WTC11 (cell line): ENCODE data around the gene MAP1LC3C. TPM values are rescaled to one million over a fixed set of nuclear protein-coding genes. Genes with fewer than 3 reads are reported as not detected.
A peak's percentile ranks its signal among the peaks of the same experiment; 100 is the strongest.
"Not testable (repeated sequence)": the region's sequence is repeated elsewhere in the genome, so short reads cannot be mapped to it uniquely, and the experiment has no call there.

Source experiments
- ATAC-seq: fragments of 200-7000 bp; cut with Tn5 transposase; 2 replicates; pipeline ENCODE4 v1.10.0; 2021; ENCODE audit warnings: mild to moderate bottlenecking, moderate library complexity
- CTCF ChIA-PET: fragments of 300-600 bp; sonication (Branson Sonifier 250); formaldehyde crosslinking; loops from one replicate; lab custom pipeline; 2021; ENCODE audit warnings: antibody characterized with exemption; lab: Charles Lee
- POLR2A ChIA-PET: fragments of 350-600 bp; sonication (Branson Sonifier 250); formaldehyde crosslinking; loops from one replicate; lab custom pipeline; 2021; ENCODE audit warnings: antibody characterized with exemption; lab: Charles Lee
- DNase-seq: peaks from one replicate; pipeline ENCODE4 v3.0.0; 2021; ENCODE audit warnings: low spot score
- H3K27ac Mint-ChIP-seq: 2 replicates; pipeline ENCODE4 v1.8.0; 2021; ENCODE audit warnings: mixed read lengths
- H3K27me3 Mint-ChIP-seq: 2 replicates; pipeline ENCODE4 v1.8.0; 2021; ENCODE audit warnings: low read depth, mild to moderate bottlenecking, moderate library complexity, mixed read lengths
- H3K36me3 Mint-ChIP-seq: 2 replicates; pipeline ENCODE4 v1.8.0; 2021; ENCODE audit warnings: mixed read lengths
- H3K4me1 Mint-ChIP-seq: 2 replicates; pipeline ENCODE4 v1.8.0; 2022; ENCODE audit warnings: mixed read lengths
- H3K4me3 Mint-ChIP-seq: 2 replicates; pipeline ENCODE4 v1.8.0; 2021; ENCODE audit warnings: mild to moderate bottlenecking, moderate library complexity, mixed read lengths
- H3K9me3 Mint-ChIP-seq: 2 replicates; pipeline ENCODE4 v1.8.0; 2021; ENCODE audit warnings: mixed read lengths
- ARID4B ChIP-seq: sonication (generic); formaldehyde crosslinking; IDR thresholded peaks from 2 replicates; pipeline ENCODE4 v1.8.0; 2023; ENCODE audit warnings: missing genetic modification reagents, mild to moderate bottlenecking, borderline replicate concordance
- CDX4 ChIP-seq: fragments of 250-450 bp; sonication (Bioruptor Pico); IDR thresholded peaks from 2 replicates; pipeline ENCODE4 v1.9.0; 2021; ENCODE audit warnings: moderate library complexity, mild to moderate bottlenecking, inconsistent platforms, borderline replicate concordance
- CREB1 ChIP-seq: sonication (generic); formaldehyde crosslinking; IDR thresholded peaks from 2 replicates; pipeline ENCODE4 v1.8.0; 2023; ENCODE audit warnings: mild to moderate bottlenecking, missing genetic modification reagents
- ETV6 ChIP-seq: sonication (generic); formaldehyde crosslinking; IDR thresholded peaks from 2 replicates; pipeline ENCODE4 v1.8.1; 2022; ENCODE audit warnings: mild to moderate bottlenecking, missing genetic modification reagents
- MLX ChIP-seq: sonication (generic); formaldehyde crosslinking; IDR thresholded peaks from 2 replicates; pipeline ENCODE4 v1.8.1; 2023; ENCODE audit warnings: mild to moderate bottlenecking, missing genetic modification reagents, moderate library complexity
- NR2C2 ChIP-seq: sonication (generic); formaldehyde crosslinking; IDR thresholded peaks from 2 replicates; pipeline ENCODE4 v1.8.0; 2022; ENCODE audit warnings: mild to moderate bottlenecking, missing genetic modification reagents
- NR3C1 ChIP-seq: sonication (generic); formaldehyde crosslinking; conservative IDR thresholded peaks from 2 replicates; pipeline ENCODE4 v1.8.1; 2023; ENCODE audit warnings: low read depth, mild to moderate bottlenecking, missing genetic modification reagents
- PRDM15 ChIP-seq: sonication (generic); formaldehyde crosslinking; IDR thresholded peaks from 2 replicates; pipeline ENCODE4 v1.8.0; 2022; ENCODE audit warnings: missing genetic modification reagents
- SMAD4 ChIP-seq: sonication (generic); formaldehyde crosslinking; IDR thresholded peaks from 2 replicates; pipeline ENCODE4 v1.8.0; 2022; ENCODE audit warnings: mild to moderate bottlenecking, missing genetic modification reagents
- TEAD1 ChIP-seq: sonication (generic); formaldehyde crosslinking; IDR thresholded peaks from 2 replicates; pipeline ENCODE4 v1.8.0; 2022; ENCODE audit warnings: mild to moderate bottlenecking, missing genetic modification reagents
- USF2 ChIP-seq: sonication (generic); formaldehyde crosslinking; IDR thresholded peaks from 2 replicates; pipeline ENCODE4 v1.8.1; 2023; ENCODE audit warnings: mild to moderate bottlenecking, missing genetic modification reagents, moderate library complexity
- ZBTB21 ChIP-seq: sonication (generic); formaldehyde crosslinking; IDR thresholded peaks from 2 replicates; pipeline ENCODE4 v1.8.1; 2023; ENCODE audit warnings: mild to moderate bottlenecking, missing genetic modification reagents, borderline replicate concordance
- ZNF423 ChIP-seq: fragments of 250-450 bp; sonication (Bioruptor Pico); IDR thresholded peaks from 2 replicates; pipeline ENCODE4 v2.1.2; 2022; ENCODE audit warnings: mild to moderate bottlenecking, moderate library complexity
- total RNA-seq: library from RNA; stranded (reverse); gene quantifications from 3 replicates; pipeline ENCODE4 v1.2.3, GENCODE V29; 2021

Gene MAP1LC3C
- total RNA-seq, 1 experiment from 2014 or later: 1.5 TPM

- TF ChIP-seq ARID4B (CRISPR knock-in tag) (no peak), NR3C1 (no peak), TEAD1 (CRISPR knock-in tag) (no peak), ZBTB21 (CRISPR knock-in tag) (no peak), CREB1 (CRISPR knock-in tag) (no peak), CDX4 (CRISPR knock-in tag) (no peak), SMAD4 (CRISPR knock-in tag) (no peak)
These were observed 6.2 kb downstream of the MAP1LC3C start (continued) for GRCh38 chr1:241992734-241993133.

GRCh38 chr1:241990040-241990439 lies 8.9 kb downstream of the MAP1LC3C start:
- DNase-seq: peak; percentile 44

GRCh38 chr1:241988389-241988930 lies 10.4 kb downstream of the MAP1LC3C start:
- H3K9me3 Mint-ChIP-seq, ATAC-seq, H3K36me3 Mint-ChIP-seq, H3K27me3 Mint-ChIP-seq, H3K27ac Mint-ChIP-seq, H3K4me1 Mint-ChIP-seq, POLR2A ChIA-PET, DNase-seq, H3K4me3 Mint-ChIP-seq: not testable (repeated sequence)
- CTCF ChIA-PET: interaction anchor here (1.1 kb wide), 1 partner anchor 10 kb away, joined by 3 read pairs; the partner anchor contains the start of gene MAP1LC3C

More at GRCh38 chr1:241990040-241990439, 8.9 kb downstream of the MAP1LC3C start:
- ChIA-PET POLR2A (no interaction called here), CTCF (interaction anchor here (0.6 to 1.5 kb wide), 3 partner anchors 9 to 456 kb away, joined by 3 to 12 read pairs (median 3); partner anchors contain the start of gene MAP1LC3C)
- Mint-ChIP-seq H3K36me3 (no peaks in the 10 kb centered on the region), H3K4me3 (no peak overlapping the region), H3K9me3 (no peaks in the 10 kb centered on the region), H3K4me1 (no peaks in the 10 kb centered on the region), H3K27ac (no peak overlapping the region), H3K27me3 (no peaks in the 10 kb centered on the region)
- peak; percentile 40; the same call in 1 of the 2 replicates for ATAC-seq
- no peak for TF ChIP-seq MLX (CRISPR knock-in tag)
- TF ChIP-seq ZNF423: peak; percentile 32; the same call in 1 of the 2 replicates
- TF ChIP-seq NR2C2 (CRISPR knock-in tag): no peak
- TF ChIP-seq PRDM15 (CRISPR knock-in tag): no peak
- 0 out of 2 replicates have a peak, but pooled peaks have one; percentile 35 for TF ChIP-seq USF2
- TF ChIP-seq ETV6 (CRISPR knock-in tag): no peak
